ENCODE measurements around the gene SIM1.

- no peak for TF ChIP-seq BRCA1 (IDR thresholded peaks at IDR 0.05; ENCODE audit: low read depth, low read length)
- TF ChIP-seq HDAC6 (IDR thresholded peaks at IDR 0.05; ENCODE audit: low read depth, low read length), result no peak
- TF ChIP-seq EP300 (IDR thresholded peaks at IDR 0.05; ENCODE audit: borderline replicate concordance in 1 of 2, low read depth in 2 of 2, low read length in 2 of 2), result no peak
- no peak for TF ChIP-seq MAX (IDR thresholded peaks at IDR 0.05)
- TF ChIP-seq CTCF (IDR thresholded peaks at IDR 0.05; ENCODE audit: control extremely low read depth in 1 of 3, insufficient read depth in 1 of 3, low read depth in 1 of 3, low read length in 3 of 3), result no peak
- TF ChIP-seq CEBPB (IDR thresholded peaks at IDR 0.05; ENCODE audit: low read depth, low read length), result no peak
- TF ChIP-seq GABPA (IDR thresholded peaks at IDR 0.05; ENCODE audit: borderline replicate concordance, insufficient read depth, low read length), result no peak
Measured at GRCh38 chr6:100381111-100381510, 83.6 kb downstream of the SIM1 start.
